GM21619 (cell line): ENCODE data around the gene TRIM27.
"Not testable (repeated sequence)": the region's sequence is repeated elsewhere in the genome, so short reads cannot be mapped to it uniquely, and the experiment has no call there.

Source experiments
- ATAC-seq: cut with Tn5 transposase; IDR thresholded peaks from one replicate; pipeline ENCODE4 v1.9.1; 2021; ENCODE audit not compliant: unreplicated experiment

The TRIM27 gene

DNA sequence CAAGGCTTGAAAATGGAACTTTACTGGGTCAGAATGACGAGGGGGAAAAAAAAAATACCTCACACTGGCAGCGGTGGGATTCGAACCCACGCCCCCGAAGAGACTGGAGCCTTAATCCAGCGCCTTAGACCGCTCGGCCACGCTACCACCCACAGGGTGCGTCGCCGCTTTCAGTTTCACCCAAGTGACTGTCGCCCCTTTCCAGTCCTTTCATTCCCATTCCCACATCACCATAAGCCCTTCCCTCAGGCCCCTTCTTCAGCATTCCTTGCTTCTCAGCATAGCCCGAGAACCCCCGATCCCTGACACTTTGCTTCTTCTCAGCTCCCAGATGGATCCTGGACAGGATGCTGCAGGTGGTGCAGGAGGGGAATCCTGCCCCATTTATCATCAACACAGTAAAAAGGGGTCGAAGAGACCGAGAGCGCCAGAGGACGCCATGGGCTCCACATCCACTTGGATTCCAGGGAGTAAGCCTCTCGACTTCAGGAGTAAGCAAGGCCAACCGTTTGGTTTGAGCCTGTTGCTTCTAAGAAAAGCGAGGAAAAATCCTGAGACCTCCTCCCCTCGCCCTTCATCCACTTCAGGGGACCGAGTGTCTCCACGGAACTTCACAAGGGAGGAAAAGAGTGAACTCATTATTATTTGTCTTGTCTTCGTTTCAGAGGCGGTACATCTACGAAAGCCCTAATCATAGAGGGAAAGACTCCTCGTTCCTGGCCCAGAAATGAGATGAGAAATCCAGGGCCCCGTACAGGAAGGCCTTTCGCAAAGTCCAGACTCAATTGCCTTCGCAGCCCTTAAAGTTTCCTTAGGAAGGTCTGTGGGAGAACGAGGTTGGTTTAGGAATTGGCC lies 20.0 kb upstream of the TRIM27 start:
- no peak for ATAC-seq

GRCh38 chr6:28943223-28943556 lies 19.4 kb upstream of the TRIM27 start:
- no peak for ATAC-seq

GRCh38 chr6:28941684-28942448 lies 18.1 kb upstream of the TRIM27 start:
- ATAC-seq: no peak

DNA sequence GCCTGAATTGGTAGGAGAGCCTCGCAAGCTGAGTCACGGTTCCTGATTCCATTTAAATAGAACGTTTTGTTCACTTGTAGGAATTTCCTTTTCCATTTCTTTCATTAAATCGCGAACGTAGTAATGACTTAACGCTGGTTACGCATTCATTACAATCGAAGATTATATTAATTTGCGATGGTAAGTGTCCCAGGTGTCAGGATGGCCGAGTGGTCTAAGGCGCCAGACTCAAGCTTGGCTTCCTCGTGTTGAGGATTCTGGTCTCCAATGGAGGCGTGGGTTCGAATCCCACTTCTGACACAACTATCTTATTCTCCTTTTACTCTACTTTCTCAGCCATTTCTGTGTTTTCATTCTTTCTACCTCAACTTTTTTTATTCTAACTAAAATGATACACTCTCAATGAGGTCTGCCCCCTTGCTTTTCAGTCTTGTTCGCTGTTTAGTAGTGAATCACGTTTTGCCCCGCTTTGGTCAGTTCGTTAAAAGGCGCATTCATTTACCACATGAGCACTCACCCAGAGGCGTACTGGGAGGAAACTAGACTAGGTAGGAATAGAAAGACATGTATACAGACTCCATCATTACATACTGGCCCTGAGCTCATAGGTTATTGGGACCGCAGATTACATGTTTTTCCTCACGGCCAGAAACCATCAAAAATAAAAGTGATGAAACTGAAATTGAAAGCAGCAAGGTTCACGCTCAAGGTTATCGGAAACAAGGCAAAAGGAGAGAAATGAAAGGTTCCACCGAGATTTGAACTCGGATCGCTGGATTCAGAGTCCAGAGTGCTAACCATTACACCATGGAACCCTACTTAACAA lies 17.3 kb upstream of the TRIM27 start:
- ATAC-seq: peak; percentile 53

GRCh38 chr6:28940294-28940857 lies 16.6 kb upstream of the TRIM27 start:
- no peak for ATAC-seq

GRCh38 chr6:28933069-28933468 lies 9.3 kb upstream of the TRIM27 start:
- ATAC-seq: no peak

DNA sequence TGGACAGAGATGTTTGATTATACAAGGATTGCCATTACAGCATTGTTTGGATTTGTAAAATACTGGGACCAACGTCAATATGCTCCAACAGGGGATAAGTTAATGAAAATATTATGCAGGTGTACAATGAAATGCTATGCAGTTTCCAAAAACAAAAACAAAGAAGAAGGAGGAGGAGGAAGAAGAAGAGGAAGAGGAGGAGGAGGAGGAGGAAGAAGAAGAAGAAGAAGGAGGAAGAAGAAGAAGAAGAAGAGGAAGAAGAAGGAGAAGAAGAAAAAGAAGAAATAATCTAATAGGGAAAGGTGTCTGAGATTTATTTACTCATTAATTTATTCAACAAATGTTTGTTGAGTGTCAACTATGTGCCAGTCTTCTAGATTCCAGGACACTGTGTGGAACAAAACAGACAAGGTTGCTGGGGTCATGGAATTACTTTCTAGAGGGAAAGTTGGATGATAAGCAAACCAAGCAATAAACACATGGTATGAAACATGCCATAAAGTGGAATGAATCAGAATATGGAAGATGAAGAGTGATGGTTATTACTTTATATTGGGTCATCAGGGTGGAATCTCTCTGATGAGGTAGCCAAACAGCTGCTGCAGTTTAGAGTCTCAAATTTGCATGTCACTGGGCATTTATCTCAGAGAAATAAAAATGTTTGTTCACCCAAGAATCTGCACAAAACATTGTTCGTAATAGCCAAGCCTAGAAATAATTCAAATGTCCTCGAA lies 6.3 kb upstream of the TRIM27 start:
- no peak for ATAC-seq

GRCh38 chr6:28929339-28929738 lies 5.6 kb upstream of the TRIM27 start:
- ATAC-seq: not testable (repeated sequence)

- no peak for ATAC-seq
Measured at GRCh38 chr6:28927846-28928245, 4.1 kb upstream of the TRIM27 start.

- peak; percentile 34 for ATAC-seq
Measured at GRCh38 chr6:28922821-28923317, 916 bp downstream of the TRIM27 start.

GRCh38 chr6:28922004-28922820 lies 1.6 kb downstream of the TRIM27 start:
- no peak for ATAC-seq

DNA sequence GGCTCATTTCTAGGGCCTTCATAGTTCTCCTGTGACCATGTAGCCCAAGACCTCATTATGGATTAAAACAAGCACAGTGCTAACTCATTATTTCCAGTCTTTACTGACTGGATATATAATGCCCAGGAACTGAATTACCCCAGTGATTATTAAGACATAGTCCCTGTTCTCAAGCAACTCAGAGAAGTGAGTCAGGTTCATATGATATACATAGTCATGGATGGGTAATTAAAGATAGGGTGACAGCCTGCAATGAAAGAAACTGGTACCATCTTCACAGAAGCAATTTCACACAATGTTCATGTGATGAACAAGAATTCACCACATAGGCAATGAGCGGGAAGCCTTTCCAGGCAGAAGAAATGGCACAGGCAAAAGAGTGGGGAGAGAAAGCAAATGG lies 3.5 kb downstream of the TRIM27 start:
- ATAC-seq: no peak

DNA sequence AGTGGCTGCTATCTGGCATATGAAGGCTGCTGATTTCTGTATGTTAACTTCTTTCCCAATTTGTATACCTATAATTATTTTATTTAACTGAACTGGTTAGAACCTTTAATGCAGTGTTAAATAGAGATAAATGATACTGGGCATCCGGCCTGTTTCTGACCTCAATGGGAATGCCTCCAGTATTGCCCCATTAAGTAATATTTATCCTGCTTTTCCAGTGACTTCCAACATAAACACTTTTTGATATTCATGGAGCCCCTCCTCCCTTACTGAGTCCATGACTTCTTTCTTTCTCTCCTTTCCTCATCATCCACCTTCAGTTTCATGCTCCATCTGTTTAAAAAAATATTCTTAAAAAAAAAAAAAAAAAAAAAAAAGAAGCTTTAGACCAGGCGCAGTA lies 8.8 kb downstream of the TRIM27 start:
- ATAC-seq: no peak

GRCh38 chr6:28910901-28911690 lies 12.7 kb downstream of the TRIM27 start:
- no peak for ATAC-seq

DNA sequence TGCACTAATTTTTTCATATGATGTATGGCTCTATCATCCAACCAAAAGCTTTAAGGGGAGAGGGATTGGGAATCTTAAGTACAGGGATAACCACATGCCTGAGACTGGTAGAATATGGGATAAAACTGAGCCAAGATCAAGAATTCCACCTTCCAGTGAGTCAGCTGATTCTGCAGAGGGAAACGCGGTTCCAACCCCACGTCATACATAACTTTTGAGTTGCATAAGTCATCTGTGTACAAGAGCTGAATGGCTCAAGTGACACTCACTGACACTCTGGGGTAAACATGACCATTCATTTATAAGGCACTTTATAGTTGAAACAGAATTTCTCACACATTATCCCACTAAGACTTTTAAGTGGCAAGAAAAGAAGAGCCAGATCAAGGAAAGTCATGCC lies 16.4 kb downstream of the TRIM27 start:
- no peak for ATAC-seq

GRCh38 chr6:28906669-28907068 lies 17.1 kb downstream of the TRIM27 start:
- no peak for ATAC-seq

- no peak for ATAC-seq
Measured at GRCh38 chr6:28903686-28904085, 20.1 kb downstream of the TRIM27 start.

GRCh38 chr6:28901831-28902230 lies 22.0 kb downstream of the TRIM27 start:
- ATAC-seq: no peak
